Transverse colon (tissue), 3 donors: ENCODE data around the gene SLIT2.

Source experiments
- POLR2A ChIP-seq: fragments of 450-650 bp; IDR thresholded peaks from one replicate; pipeline ENCODE4 v1.6.1; 2016; ENCODE audit warnings: antibody characterized with exemption, mild to moderate bottlenecking, moderate library complexity
- TF ChIP-seq, protein P1 (sequence below), 5 experiments: fragments of 200-600 bp in 3 of 5; fragments of 450-650 bp in 2 of 5; sonication (generic) in 3 of 5; IDR thresholded peaks; 1 replicate in 2 of 5; 2 replicates in 3 of 5; pipeline ENCODE4 v1.5.1; 2016 to 2017; ENCODE audit warnings: antibody characterized with exemption in 5 of 5, inconsistent platforms in 3 of 5, mild to moderate bottlenecking in 2 of 5, moderate library complexity in 1 of 5

DNA sequence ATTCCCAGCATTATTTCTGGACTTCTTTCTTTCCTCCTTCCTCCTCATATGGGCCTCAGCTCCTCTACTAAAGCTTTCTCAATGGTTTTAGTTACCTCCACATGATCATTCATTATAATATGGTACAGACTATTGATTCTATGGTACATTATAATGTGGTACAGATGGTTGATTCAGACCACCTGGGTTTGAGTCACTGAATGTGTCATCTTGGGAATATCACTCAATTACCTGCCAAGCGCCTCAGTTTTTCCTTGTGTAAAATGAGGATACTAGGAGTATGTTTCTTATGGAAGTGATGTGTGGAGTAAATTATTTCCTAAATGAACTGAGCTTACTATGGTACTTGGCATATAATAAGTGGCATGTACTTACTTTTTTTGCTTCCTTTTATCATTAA, 27.7 kb downstream of the SLIT2 start:
- no peak for TF ChIP-seq POLR2A
- TF ChIP-seq, protein P1, sequence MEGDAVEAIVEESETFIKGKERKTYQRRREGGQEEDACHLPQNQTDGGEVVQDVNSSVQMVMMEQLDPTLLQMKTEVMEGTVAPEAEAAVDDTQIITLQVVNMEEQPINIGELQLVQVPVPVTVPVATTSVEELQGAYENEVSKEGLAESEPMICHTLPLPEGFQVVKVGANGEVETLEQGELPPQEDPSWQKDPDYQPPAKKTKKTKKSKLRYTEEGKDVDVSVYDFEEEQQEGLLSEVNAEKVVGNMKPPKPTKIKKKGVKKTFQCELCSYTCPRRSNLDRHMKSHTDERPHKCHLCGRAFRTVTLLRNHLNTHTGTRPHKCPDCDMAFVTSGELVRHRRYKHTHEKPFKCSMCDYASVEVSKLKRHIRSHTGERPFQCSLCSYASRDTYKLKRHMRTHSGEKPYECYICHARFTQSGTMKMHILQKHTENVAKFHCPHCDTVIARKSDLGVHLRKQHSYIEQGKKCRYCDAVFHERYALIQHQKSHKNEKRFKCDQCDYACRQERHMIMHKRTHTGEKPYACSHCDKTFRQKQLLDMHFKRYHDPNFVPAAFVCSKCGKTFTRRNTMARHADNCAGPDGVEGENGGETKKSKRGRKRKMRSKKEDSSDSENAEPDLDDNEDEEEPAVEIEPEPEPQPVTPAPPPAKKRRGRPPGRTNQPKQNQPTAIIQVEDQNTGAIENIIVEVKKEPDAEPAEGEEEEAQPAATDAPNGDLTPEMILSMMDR (IDR thresholded peaks at IDR 0.05), result no peak
